ENCODE data around the gene VWA5B2. TPM values are rescaled to one million over a fixed set of nuclear protein-coding genes. Genes with fewer than 3 reads are reported as not detected.

VWA5B2 gene
- total RNA-seq, 2 donors from 2014 or later, result 6.0 to 15.8 TPM

DNA sequence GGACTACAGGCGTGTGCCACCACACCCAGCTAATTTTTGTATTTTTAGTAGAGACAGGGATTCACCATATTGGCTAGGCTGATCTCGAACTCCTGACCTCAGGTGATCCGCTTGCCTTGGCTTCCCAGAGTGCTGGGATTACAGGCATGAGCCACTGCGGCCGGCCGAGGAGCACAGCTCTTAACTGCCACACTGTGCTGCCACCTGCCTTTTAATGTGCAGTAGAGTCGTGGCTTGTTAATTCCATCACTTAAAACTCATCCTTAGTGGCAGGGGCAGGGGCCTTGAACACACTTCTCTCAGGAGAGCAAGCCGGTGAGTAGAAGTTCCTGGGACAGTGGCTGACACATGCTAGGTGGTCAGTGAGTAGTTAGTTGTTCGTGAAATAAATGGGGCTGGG is 30.9 kb upstream of the VWA5B2 start:
- intact Hi-C loops (cut with DNase I), result no loop called here
- DNase-seq, result no peak
- Histone ChIP-seq H3K27me3 (no peaks in the 10 kb centered on the region), H3K9me3 (no peaks in the 10 kb centered on the region), H3K36me3 (replicated peaks in 1 of 2; ENCODE audit: insufficient read depth in 1 of 2, low read depth in 2 of 2) (peaks cover 8 to 12% of the 10 kb centered on the region in 2 donors), H3K4me1 (peaks cover 6% of the 10 kb centered on the region), H3K27ac (no peak overlapping the region), H3K4me3 (no peak overlapping the region)
- TF ChIP-seq, protein P1, sequence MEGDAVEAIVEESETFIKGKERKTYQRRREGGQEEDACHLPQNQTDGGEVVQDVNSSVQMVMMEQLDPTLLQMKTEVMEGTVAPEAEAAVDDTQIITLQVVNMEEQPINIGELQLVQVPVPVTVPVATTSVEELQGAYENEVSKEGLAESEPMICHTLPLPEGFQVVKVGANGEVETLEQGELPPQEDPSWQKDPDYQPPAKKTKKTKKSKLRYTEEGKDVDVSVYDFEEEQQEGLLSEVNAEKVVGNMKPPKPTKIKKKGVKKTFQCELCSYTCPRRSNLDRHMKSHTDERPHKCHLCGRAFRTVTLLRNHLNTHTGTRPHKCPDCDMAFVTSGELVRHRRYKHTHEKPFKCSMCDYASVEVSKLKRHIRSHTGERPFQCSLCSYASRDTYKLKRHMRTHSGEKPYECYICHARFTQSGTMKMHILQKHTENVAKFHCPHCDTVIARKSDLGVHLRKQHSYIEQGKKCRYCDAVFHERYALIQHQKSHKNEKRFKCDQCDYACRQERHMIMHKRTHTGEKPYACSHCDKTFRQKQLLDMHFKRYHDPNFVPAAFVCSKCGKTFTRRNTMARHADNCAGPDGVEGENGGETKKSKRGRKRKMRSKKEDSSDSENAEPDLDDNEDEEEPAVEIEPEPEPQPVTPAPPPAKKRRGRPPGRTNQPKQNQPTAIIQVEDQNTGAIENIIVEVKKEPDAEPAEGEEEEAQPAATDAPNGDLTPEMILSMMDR (IDR thresholded peaks at IDR 0.05), result no peak
- no peak for TF ChIP-seq POLR2A (IDR thresholded peaks at IDR 0.05)
- WGBS, 2 donors, result 79 to 84% methylated on average over 8 to 9 of the region's 9 CpGs
- ATAC-seq, result no peak

DNA sequence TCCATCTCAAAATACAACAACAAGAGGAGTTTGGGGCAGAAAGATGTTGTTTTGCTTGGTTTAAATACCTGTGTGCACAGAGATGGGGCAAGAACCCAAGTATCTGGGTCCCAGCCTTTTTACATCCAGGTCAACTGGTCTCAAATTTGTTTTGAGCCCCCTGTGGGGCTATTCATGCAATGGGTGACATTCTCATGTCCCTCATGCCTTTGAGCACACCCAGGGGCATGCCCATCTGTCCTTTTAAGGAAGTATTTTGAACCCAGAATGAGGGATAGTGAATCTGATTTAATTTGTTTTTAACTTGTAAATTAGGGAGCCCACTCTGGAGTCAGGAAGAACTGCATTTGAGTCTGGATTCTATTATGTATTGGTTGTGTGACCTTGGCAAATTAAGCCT is 28.6 kb upstream of the VWA5B2 start:
- H3K9me3 ChIP-seq, result no peaks in the 10 kb centered on the region
- no peak for DNase-seq
- H3K27me3 ChIP-seq, result no peaks in the 10 kb centered on the region
- intact Hi-C loops (cut with DNase I), result no loop called here
- no peak for ATAC-seq
- H3K36me3 ChIP-seq (replicated peaks in 1 of 2; ENCODE audit: insufficient read depth in 1 of 2, low read depth in 2 of 2), result no peaks in the 10 kb centered on the region
- H3K27ac ChIP-seq, result no peak overlapping the region
- no peak overlapping the region for H3K4me3 ChIP-seq
- TF ChIP-seq POLR2A (IDR thresholded peaks at IDR 0.05), result no peak
- TF ChIP-seq, protein P1 (IDR thresholded peaks at IDR 0.05), result no peak
- H3K4me1 ChIP-seq, result peaks cover 6% of the 10 kb centered on the region

DNA sequence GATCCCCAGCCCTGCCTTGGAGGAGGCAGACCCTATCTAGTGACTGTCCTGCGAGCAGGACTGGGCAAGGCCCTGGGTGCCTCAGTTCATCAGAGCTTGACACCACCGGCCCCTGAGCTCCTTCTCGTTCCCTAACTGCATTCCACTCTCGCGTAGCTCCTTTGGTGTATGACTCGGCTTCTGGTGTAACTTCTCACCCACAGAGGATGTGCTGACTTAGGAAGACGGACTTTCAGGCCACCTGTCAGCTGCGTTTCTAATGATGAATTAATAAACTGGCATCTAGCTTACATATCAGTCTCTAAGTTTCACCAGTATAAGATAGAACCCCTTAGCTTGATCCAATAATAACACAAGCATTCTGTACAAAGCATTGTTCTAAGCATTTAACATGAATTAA is 25.9 kb upstream of the VWA5B2 start:
- 78 to 80% methylated on average over 6 to 8 of the region's 8 CpGs for WGBS, 2 donors
- TF ChIP-seq POLR2A (IDR thresholded peaks at IDR 0.05), result no peak
- TF ChIP-seq, protein P1 (IDR thresholded peaks at IDR 0.05), result no peak
- H3K27me3 ChIP-seq, result no peaks in the 10 kb centered on the region
- ATAC-seq, result no peak
- H3K9me3 ChIP-seq, result no peaks in the 10 kb centered on the region
- DNase-seq, result no peak
- no peak overlapping the region for H3K27ac ChIP-seq
- no peaks in the 10 kb centered on the region for H3K36me3 ChIP-seq (replicated peaks in 1 of 2; ENCODE audit: insufficient read depth in 1 of 2, low read depth in 2 of 2)
- no peak overlapping the region for H3K4me3 ChIP-seq
- intact Hi-C loops (cut with DNase I), result no loop called here
- no peaks in the 10 kb centered on the region for H3K4me1 ChIP-seq

DNA sequence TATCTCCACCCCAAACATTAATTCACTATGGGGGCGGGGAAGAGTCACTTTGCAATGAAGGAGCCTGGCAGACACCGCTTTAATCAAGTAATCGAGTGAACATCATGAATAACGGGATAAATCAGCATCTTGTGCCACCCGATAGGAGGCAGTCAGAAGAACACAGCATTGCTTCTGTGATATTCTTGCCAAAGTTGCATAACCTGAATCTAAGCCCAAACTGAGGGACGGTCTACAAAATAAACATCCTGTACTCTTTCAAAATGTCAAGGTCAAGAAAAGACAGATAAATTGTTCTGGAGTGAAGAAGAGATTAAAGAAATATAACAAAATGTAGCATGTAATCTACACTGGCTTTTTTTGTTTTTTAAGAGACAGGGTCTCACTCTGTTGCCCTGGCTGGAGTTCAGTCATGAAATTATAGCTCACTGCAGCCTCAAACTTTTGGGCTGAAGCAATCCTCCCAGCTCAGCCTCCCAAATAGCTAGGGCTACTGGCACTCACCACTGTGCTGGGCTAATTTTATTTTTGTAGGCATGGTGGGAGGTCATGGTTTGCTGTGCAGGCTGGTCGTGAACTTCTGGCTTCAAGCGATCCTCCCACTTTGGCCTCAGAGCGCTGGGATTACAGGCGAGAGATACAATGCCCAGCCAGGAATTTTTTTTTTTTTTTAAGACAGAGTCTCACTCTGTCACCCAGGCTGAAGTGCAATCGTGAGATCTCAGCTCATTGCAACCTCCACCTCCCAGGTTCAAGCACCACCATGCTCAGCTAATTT is 20.1 kb upstream of the VWA5B2 start:
- no peak for DNase-seq
- Histone ChIP-seq H3K27me3 (no peaks in the 10 kb centered on the region), H3K27ac (no peak overlapping the region), H3K4me3 (no peak overlapping the region), H3K4me1 (no peaks in the 10 kb centered on the region), H3K9me3 (no peaks in the 10 kb centered on the region), H3K36me3 (replicated peaks in 1 of 2; ENCODE audit: insufficient read depth in 1 of 2, low read depth in 2 of 2) (no peaks in the 10 kb centered on the region)
- no peak for ATAC-seq
- 47 to 49% methylated on average over 11 of the region's 11 CpGs for WGBS, 2 donors
- TF ChIP-seq, protein P1 (IDR thresholded peaks at IDR 0.05), result no peak
- no peak for TF ChIP-seq POLR2A (IDR thresholded peaks at IDR 0.05)
- intact Hi-C loops (cut with DNase I), result no loop called here

DNA sequence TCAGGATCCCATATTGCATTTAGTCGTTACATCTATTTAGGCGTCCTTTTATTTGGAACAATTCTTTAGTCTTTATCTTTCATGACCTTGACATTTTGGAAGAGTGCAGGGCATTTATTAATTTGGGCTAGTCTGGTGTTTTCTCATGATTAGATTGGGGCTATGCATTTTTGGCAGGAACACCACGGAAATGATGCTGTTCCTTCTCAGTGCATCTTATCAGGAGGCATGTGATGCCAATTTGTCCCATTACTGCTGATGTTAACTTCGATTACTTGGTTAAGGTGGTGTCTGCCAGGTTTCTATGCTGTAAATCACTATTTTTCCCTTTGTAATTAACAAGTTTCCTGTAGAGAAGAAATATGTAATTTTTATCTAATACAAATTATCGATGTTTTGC is 18.1 kb upstream of the VWA5B2 start:
- WGBS, 2 donors, result 34 to 37% methylated on average over 5 of the region's 5 CpGs
- Histone ChIP-seq H3K4me1 (no peaks in the 10 kb centered on the region), H3K4me3 (no peak overlapping the region), H3K36me3 (replicated peaks in 1 of 2; ENCODE audit: insufficient read depth in 1 of 2, low read depth in 2 of 2) (no peaks in the 10 kb centered on the region), H3K27me3 (no peaks in the 10 kb centered on the region), H3K9me3 (no peaks in the 10 kb centered on the region), H3K27ac (no peak overlapping the region)
- TF ChIP-seq, protein P1 (IDR thresholded peaks at IDR 0.05), result no peak
- TF ChIP-seq POLR2A (IDR thresholded peaks at IDR 0.05), result no peak
- intact Hi-C loops (cut with DNase I), result no loop called here
- DNase-seq, result no peak
- ATAC-seq, result no peak

All from body of pancreas (tissue), 4 donors.